ENCODE data around the gene PDE10A.
"Not testable (repeated sequence)": the region's sequence is repeated elsewhere in the genome, so short reads cannot be mapped to it uniquely, and the experiment has no call there.

Gene PDE10A

DNA sequence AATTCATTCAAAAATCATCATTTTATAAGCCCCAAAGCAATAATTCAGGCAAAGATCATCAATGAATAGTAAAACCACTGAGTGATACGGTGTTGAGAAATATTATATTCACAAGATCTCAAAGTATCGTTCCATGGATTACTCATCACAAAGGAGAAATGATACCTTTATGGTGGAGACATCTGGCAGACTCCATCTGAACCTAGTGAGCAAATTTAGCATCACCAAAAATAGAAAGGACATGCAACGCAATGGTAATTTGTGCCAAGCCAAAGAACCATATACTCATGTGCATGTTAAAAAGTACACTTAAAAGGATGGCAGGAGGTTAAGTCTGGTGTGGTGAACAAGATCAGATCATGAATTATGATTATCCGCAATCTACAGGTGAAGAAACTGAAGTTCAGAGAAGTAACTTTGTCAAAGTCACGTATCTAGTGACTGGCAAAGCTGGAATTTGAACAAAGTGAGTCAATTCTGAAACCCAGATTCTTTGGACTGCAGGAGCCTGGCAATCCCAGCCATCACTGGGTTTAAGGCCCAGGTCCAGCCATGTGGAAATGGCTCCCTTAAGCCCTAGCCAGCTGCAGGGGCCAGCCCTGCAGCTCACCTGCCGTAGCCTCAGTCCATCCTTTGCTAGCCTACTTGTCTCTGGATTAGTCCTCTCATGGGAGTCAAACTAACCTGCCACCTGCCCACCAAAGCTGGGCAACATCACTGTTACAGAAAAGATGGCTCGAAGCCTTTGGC is 68.3 kb downstream of the PDE10A start:
- H3K4me1 ChIP-seq (ENCODE audit: control insufficient read depth, insufficient read depth, low read length) = peaks cover 7% of the 10 kb centered on the region
- H3K36me3 ChIP-seq (ENCODE audit: control insufficient read depth, insufficient read depth, low read length) = no peaks in the 10 kb centered on the region
- no peaks in the 10 kb centered on the region for H3K9me3 ChIP-seq (ENCODE audit: control insufficient read depth, insufficient read depth, low read length)
- no peaks in the 10 kb centered on the region for H3K27me3 ChIP-seq (ENCODE audit: control insufficient read depth, insufficient read depth, low read length)
- no peak overlapping the region for H3K9ac ChIP-seq (ENCODE audit: low read depth, low read length)
- no peak overlapping the region for H3K4me3 ChIP-seq (ENCODE audit: low read depth, low read length)

DNA sequence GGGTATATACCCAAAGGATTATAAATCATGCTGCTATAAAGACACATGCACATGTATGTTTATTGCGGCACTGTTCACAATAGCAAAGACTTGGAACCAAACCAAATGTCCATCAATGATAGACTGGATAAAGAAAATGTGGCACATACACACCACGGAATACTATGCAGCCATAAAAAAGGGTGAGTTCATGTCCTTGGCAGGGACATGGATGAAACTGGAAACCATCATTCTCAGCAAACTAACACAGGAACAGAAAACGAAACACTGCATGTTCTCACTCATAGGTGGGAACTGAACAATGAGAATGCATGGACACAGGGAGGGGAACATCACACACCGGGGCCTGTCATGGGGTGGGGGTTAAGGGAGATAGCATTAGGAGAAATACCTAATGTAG is 70.1 kb downstream of the PDE10A start:
- not testable (repeated sequence) for H3K9me3 ChIP-seq (ENCODE audit: control insufficient read depth, insufficient read depth, low read length); H3K4me1 ChIP-seq (ENCODE audit: control insufficient read depth, insufficient read depth, low read length); H3K4me3 ChIP-seq (ENCODE audit: low read depth, low read length); H3K27me3 ChIP-seq (ENCODE audit: control insufficient read depth, insufficient read depth, low read length); H3K36me3 ChIP-seq (ENCODE audit: control insufficient read depth, insufficient read depth, low read length); H3K9ac ChIP-seq (ENCODE audit: low read depth, low read length)

DNA sequence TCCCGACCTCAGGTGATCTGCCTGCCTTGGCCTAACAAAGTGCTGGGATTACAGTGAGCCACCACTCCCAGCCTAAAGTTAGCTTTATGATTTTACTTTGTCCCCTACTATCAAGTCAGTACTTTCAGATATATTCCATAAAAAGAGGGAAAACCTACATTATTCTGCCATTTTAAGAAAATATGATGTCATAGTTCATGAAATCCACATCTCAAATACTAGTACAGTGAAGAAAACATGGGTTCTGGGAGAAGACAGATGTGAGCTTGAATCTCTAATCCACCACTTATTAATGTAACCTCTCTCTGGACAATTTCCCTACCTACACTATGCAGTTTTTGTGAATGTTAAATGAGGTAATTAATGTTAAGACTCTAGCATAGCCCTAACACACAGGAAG is 74.5 kb downstream of the PDE10A start:
- Histone ChIP-seq H3K27me3 (ENCODE audit: control insufficient read depth, insufficient read depth, low read length) (no peaks in the 10 kb centered on the region), H3K4me3 (ENCODE audit: low read depth, low read length) (no peak overlapping the region), H3K9me3 (ENCODE audit: control insufficient read depth, insufficient read depth, low read length) (no peaks in the 10 kb centered on the region), H3K36me3 (ENCODE audit: control insufficient read depth, insufficient read depth, low read length) (no peaks in the 10 kb centered on the region), H3K4me1 (ENCODE audit: control insufficient read depth, insufficient read depth, low read length) (no peaks in the 10 kb centered on the region), H3K9ac (ENCODE audit: low read depth, low read length) (no peak overlapping the region)

DNA sequence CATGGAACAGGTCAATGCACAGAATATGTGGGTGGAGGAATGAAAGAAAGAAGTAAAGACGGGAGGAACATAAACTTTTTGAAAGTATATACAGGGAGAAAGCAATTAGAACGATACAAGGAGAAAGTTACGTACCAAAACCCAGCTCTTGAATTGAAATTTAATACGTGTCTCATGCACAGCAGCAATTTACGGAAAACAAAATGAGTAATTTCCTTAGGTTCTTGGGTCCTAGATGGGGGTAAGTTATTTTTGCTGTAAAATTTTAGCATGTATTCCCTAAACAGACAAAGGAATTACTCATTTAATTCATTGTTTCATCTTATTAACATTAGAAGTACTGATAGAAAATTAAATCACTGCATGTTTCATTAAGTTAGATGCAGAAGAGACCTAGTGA is 75.8 kb downstream of the PDE10A start:
- H3K27me3 ChIP-seq (ENCODE audit: control insufficient read depth, insufficient read depth, low read length) = no peaks in the 10 kb centered on the region

DNA sequence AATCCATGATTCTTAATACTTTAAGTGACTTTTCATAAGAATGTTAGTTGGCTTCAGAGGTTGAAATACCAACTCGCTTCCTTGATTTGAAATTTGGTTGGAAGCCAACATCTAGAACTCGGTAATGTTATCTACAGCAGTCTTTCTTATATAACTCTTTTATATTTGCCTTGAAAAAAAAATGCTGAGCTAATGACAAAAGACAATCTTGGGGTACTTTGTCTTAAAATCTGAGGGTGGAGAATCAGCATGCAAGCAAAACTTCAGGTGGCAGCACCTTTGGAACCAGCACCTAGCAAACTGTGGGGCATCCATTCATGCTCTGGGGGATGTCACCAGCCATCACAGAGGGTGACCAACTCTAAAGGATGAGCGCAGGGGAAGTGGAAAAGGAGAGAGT is 76.3 kb downstream of the PDE10A start:
- H3K4me3 ChIP-seq (ENCODE audit: low read depth, low read length) = no peak overlapping the region
- no peak overlapping the region for H3K9ac ChIP-seq (ENCODE audit: low read depth, low read length)
- no peaks in the 10 kb centered on the region for H3K27me3 ChIP-seq (ENCODE audit: control insufficient read depth, insufficient read depth, low read length)
- no peaks in the 10 kb centered on the region for H3K36me3 ChIP-seq (ENCODE audit: control insufficient read depth, insufficient read depth, low read length)
- no peaks in the 10 kb centered on the region for H3K9me3 ChIP-seq (ENCODE audit: control insufficient read depth, insufficient read depth, low read length)
- H3K4me1 ChIP-seq (ENCODE audit: control insufficient read depth, insufficient read depth, low read length) = no peaks in the 10 kb centered on the region

More for the DNA sequence above, 75.8 kb downstream of the PDE10A start:
- no peaks in the 10 kb centered on the region for H3K4me1 ChIP-seq (ENCODE audit: control insufficient read depth, insufficient read depth, low read length)
- H3K9ac ChIP-seq (ENCODE audit: low read depth, low read length) = no peak overlapping the region
- no peak overlapping the region for H3K4me3 ChIP-seq (ENCODE audit: low read depth, low read length)
- H3K9me3 ChIP-seq (ENCODE audit: control insufficient read depth, insufficient read depth, low read length) = no peaks in the 10 kb centered on the region
- no peaks in the 10 kb centered on the region for H3K36me3 ChIP-seq (ENCODE audit: control insufficient read depth, insufficient read depth, low read length)

DNA sequence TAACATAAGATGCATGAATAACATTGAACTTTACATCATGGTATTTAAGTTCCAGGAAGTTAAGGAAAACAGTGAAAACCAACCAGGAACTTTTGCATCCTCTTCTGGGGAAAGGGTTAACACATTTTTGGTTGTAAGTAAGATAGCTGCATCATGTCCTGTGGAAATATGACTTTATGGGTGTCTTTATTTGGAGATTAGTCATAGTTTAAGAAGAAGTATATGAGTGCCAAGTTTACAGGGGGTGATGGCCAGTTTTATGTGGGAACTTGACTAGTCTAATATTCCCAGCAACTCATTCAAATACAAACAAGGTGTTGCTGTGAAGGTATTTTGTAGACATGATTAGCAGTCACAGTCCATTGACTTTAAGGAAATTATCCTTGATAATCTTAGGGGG is 78.0 kb downstream of the PDE10A start:
- Histone ChIP-seq H3K4me1 (ENCODE audit: control insufficient read depth, insufficient read depth, low read length) (no peaks in the 10 kb centered on the region), H3K27me3 (ENCODE audit: control insufficient read depth, insufficient read depth, low read length) (no peaks in the 10 kb centered on the region), H3K9me3 (ENCODE audit: control insufficient read depth, insufficient read depth, low read length) (no peaks in the 10 kb centered on the region), H3K4me3 (ENCODE audit: low read depth, low read length) (no peak overlapping the region), H3K36me3 (ENCODE audit: control insufficient read depth, insufficient read depth, low read length) (no peaks in the 10 kb centered on the region), H3K9ac (ENCODE audit: low read depth, low read length) (no peak overlapping the region)

DNA sequence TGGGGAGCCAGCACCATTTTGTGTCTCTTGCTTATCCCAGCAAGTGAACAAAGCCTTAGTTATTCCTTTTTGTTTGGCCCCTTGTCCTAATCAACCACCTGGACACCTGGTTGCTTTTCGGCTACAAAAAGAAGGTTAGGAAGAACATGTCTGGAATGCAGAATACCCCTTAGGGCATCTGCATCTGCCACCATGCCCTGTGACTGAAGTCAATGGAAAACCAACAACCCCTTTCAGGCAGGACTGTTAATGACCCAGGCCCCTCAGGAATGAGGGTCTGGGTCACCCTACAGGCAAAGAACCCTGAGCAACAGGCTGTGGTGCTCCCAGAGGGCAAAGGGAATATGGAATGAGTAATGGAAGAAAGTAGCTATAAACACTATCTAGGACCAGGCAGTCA is 78.5 kb downstream of the PDE10A start:
- H3K4me1 ChIP-seq (ENCODE audit: control insufficient read depth, insufficient read depth, low read length) = no peaks in the 10 kb centered on the region
- no peaks in the 10 kb centered on the region for H3K36me3 ChIP-seq (ENCODE audit: control insufficient read depth, insufficient read depth, low read length)
- H3K9ac ChIP-seq (ENCODE audit: low read depth, low read length) = no peak overlapping the region
- no peaks in the 10 kb centered on the region for H3K27me3 ChIP-seq (ENCODE audit: control insufficient read depth, insufficient read depth, low read length)
- no peak overlapping the region for H3K4me3 ChIP-seq (ENCODE audit: low read depth, low read length)
- no peaks in the 10 kb centered on the region for H3K9me3 ChIP-seq (ENCODE audit: control insufficient read depth, insufficient read depth, low read length)

DNA sequence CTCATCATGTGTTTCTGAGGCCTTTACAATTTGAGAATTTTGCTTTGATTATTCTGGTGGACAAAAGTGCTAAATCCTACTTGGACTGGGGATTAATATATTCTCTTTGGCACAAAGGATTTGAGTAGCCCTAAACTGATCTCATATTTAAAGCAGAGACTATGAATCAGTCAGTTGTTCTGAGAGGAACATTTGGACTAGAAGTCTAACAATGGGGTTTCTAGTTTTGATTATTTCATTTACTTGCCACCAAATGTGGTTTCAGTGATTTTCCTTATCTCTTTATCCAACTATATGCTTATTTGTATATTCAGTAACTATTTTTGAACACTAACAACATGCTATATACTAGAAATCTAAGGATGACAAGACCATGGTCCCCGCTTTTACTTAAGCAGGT is 81.4 kb downstream of the PDE10A start:
- Histone ChIP-seq H3K9ac (ENCODE audit: low read depth, low read length) (no peak overlapping the region), H3K9me3 (ENCODE audit: control insufficient read depth, insufficient read depth, low read length) (no peaks in the 10 kb centered on the region), H3K36me3 (ENCODE audit: control insufficient read depth, insufficient read depth, low read length) (no peaks in the 10 kb centered on the region), H3K27me3 (ENCODE audit: control insufficient read depth, insufficient read depth, low read length) (no peaks in the 10 kb centered on the region), H3K4me1 (ENCODE audit: control insufficient read depth, insufficient read depth, low read length) (no peaks in the 10 kb centered on the region), H3K4me3 (ENCODE audit: low read depth, low read length) (no peak overlapping the region)

DNA sequence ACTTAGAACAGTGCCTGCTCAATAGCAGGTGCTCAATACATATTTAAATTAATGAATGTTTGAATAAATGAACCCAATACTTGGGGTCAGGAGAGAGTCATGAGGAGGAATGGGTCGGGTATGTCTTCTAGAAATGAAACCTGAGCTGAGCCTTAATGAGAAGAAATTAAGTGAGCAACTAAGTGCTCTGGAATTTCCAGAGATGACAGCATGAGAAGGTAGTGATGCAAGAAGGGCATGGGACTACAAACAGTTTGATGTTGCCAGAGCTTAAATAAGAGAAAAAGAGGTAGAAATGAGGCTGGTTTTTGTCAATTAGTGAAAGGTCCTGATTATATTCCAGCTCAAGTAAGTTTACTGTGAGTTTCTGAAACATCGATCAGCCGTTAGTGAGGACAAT is 82.9 kb downstream of the PDE10A start:
- H3K4me1 ChIP-seq (ENCODE audit: control insufficient read depth, insufficient read depth, low read length) = peaks cover 3% of the 10 kb centered on the region
- H3K9me3 ChIP-seq (ENCODE audit: control insufficient read depth, insufficient read depth, low read length) = no peaks in the 10 kb centered on the region
- H3K36me3 ChIP-seq (ENCODE audit: control insufficient read depth, insufficient read depth, low read length) = no peaks in the 10 kb centered on the region
- H3K4me3 ChIP-seq (ENCODE audit: low read depth, low read length) = no peak overlapping the region
- H3K9ac ChIP-seq (ENCODE audit: low read depth, low read length) = no peak overlapping the region
- H3K27me3 ChIP-seq (ENCODE audit: control insufficient read depth, insufficient read depth, low read length) = no peaks in the 10 kb centered on the region

DNA sequence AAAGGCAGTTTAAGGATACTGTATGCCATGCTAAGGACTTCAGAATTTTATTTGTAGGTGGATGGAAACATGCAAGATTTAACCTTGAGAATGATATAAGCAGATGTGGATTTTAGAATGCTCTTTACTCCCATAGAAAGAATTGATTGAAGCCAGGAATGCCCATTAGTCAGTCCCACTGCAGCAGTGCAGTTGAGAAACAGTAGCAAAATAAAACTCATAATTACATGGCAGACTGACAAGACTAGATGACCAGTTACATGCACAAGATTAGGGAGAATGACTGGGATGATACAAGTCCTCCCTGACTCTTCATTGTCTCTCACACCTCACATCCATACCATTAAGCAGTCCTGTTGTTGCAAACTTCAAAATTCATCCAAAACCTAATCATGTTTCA is 83.9 kb downstream of the PDE10A start:
- no peaks in the 10 kb centered on the region for H3K27me3 ChIP-seq (ENCODE audit: control insufficient read depth, insufficient read depth, low read length)
- no peaks in the 10 kb centered on the region for H3K9me3 ChIP-seq (ENCODE audit: control insufficient read depth, insufficient read depth, low read length)
- H3K9ac ChIP-seq (ENCODE audit: low read depth, low read length) = no peak overlapping the region
- H3K4me1 ChIP-seq (ENCODE audit: control insufficient read depth, insufficient read depth, low read length) = peaks cover 5% of the 10 kb centered on the region
- H3K36me3 ChIP-seq (ENCODE audit: control insufficient read depth, insufficient read depth, low read length) = no peaks in the 10 kb centered on the region
- H3K4me3 ChIP-seq (ENCODE audit: low read depth, low read length) = no peak overlapping the region

DNA sequence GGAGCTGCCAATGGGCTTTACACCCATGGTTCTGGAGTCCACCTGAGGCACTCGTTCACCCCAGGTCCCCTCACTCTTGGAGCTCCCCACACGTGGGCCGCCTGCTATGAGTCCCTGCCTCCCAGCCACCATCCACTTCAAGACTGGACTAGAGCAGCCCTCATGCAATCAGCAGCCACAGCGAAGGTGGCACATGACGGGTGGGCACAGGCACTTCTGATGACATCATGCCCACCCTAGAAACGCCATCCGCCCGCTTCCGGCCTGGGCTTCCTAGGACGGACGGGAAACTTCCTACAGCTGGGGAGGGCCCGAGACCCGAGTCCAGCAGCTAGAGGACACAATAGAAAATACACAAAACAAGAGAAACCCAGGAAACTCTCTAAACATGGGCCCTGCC is 85.5 kb downstream of the PDE10A start:
- no peak overlapping the region for H3K4me3 ChIP-seq (ENCODE audit: low read depth, low read length)
- H3K9me3 ChIP-seq (ENCODE audit: control insufficient read depth, insufficient read depth, low read length) = no peaks in the 10 kb centered on the region
- H3K27me3 ChIP-seq (ENCODE audit: control insufficient read depth, insufficient read depth, low read length) = no peaks in the 10 kb centered on the region
- no peaks in the 10 kb centered on the region for H3K36me3 ChIP-seq (ENCODE audit: control insufficient read depth, insufficient read depth, low read length)
- H3K9ac ChIP-seq (ENCODE audit: low read depth, low read length) = no peak overlapping the region
- H3K4me1 ChIP-seq (ENCODE audit: control insufficient read depth, insufficient read depth, low read length) = peaks cover 5% of the 10 kb centered on the region

DNA sequence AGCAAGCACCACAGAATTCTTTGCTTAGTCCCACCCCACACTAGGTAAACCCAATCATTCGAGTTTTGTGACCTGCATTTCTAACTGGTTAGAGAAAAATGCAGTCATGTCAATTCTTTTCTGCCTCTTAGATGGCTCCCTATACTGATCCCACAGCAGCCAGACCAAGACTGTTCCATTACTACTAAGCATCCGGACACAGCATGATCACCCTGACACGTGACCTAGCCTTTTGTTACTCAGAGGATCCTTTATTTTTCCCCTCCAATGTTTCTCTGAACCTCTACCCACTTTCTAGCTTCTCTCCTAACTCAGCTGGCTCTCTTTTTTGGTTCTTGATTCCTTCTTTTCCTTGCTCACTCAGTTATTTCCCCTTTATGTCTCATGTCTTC is 87.9 kb downstream of the PDE10A start:
- Histone ChIP-seq H3K36me3 (ENCODE audit: control insufficient read depth, insufficient read depth, low read length) (no peaks in the 10 kb centered on the region), H3K4me1 (ENCODE audit: control insufficient read depth, insufficient read depth, low read length) (peaks cover 5% of the 10 kb centered on the region), H3K9me3 (ENCODE audit: control insufficient read depth, insufficient read depth, low read length) (no peaks in the 10 kb centered on the region), H3K4me3 (ENCODE audit: low read depth, low read length) (no peak overlapping the region), H3K27me3 (ENCODE audit: control insufficient read depth, insufficient read depth, low read length) (no peaks in the 10 kb centered on the region), H3K9ac (ENCODE audit: low read depth, low read length) (no peak overlapping the region)

Data from iPS-15b (cell line).